Dendritic cell treated with granulocyte-macrophage colony-stimulating factor and Interleukin-4, amounts not matched to agents 40 ng/mL and 50 ng/mL, for 4 days (primary cell): ENCODE results near the gene AGBL1.
"Not testable (repeated sequence)": the region's sequence is repeated elsewhere in the genome, so short reads cannot be mapped to it uniquely, and the experiment has no call there.

Source experiments
- H3K27ac Mint-ChIP-seq: one replicate; pipeline ENCODE4 v1.8.0; 2022; ENCODE audit warnings: mild to moderate bottlenecking, mixed read lengths
- H3K27me3 Mint-ChIP-seq: one replicate; pipeline ENCODE4 v1.8.0; 2022; ENCODE audit warnings: mild to moderate bottlenecking, mixed read lengths
- H3K36me3 Mint-ChIP-seq: one replicate; pipeline ENCODE4 v1.8.0; 2022; ENCODE audit warnings: low read depth, mixed read lengths
- H3K4me1 Mint-ChIP-seq: one replicate; pipeline ENCODE4 v1.8.0; 2022; ENCODE audit warnings: low read depth, mixed read lengths
- H3K4me3 Mint-ChIP-seq: one replicate; pipeline ENCODE4 v1.8.0; 2022; ENCODE audit warnings: mild to moderate bottlenecking, moderate library complexity, mixed read lengths
- H3K9me3 Mint-ChIP-seq: one replicate; pipeline ENCODE4 v1.8.0; 2022; ENCODE audit warnings: mixed read lengths
- intact Hi-C: fragments of 100-400 bp; cut with micrococcal nuclease; formaldehyde crosslinking; loops from one replicate; pipeline ENCODE4 v1.15.0; 2022

The AGBL1 gene

GRCh38 chr15:86973284-86973844 lies 893.7 kb downstream of the AGBL1 start:
- Mint-ChIP-seq H3K27me3 (no peaks in the 10 kb centered on the region), H3K4me3 (no peak overlapping the region), H3K36me3 (no peaks in the 10 kb centered on the region), H3K9me3 (peaks cover 15% of the 10 kb centered on the region), H3K27ac (no peak overlapping the region), H3K4me1 (no peaks in the 10 kb centered on the region)
- intact Hi-C loops = no loop called here

- H3K4me3 Mint-ChIP-seq = no peak overlapping the region
- no peaks in the 10 kb centered on the region for H3K27me3 Mint-ChIP-seq
- no peak overlapping the region for H3K27ac Mint-ChIP-seq
- intact Hi-C loops = no loop called here
- no peaks in the 10 kb centered on the region for H3K36me3 Mint-ChIP-seq
- H3K9me3 Mint-ChIP-seq = peaks cover 23% of the 10 kb centered on the region
- no peaks in the 10 kb centered on the region for H3K4me1 Mint-ChIP-seq
Observed at GRCh38 chr15:86988033-86988432, 908.4 kb downstream of the AGBL1 start.

DNA sequence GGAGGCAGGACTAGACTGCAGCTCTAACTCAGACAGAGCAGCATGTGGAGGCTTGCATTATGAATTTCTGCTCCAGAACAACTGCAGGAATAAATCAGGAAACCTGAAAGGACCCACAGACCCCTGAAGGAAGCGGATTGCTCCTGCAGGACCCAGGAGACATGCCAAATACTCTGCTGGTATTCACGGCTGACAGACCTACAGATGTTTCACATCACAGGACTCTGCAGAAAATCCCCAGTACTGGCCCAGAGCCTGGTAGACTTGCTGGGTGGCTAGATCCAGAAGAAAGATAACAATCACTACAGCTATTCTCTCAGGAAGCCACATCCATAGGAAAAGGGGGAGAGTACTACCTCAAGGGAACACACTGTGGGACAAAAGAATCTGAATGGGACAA lies 942.1 kb downstream of the AGBL1 start:
- Mint-ChIP-seq H3K27ac (no peak overlapping the region), H3K4me3 (no peak overlapping the region)
- intact Hi-C loops = no loop called here

GRCh38 chr15:87031540-87032230 lies 952.0 kb downstream of the AGBL1 start:
- Mint-ChIP-seq H3K27ac (no peak overlapping the region), H3K36me3 (no peaks in the 10 kb centered on the region), H3K4me1 (no peaks in the 10 kb centered on the region), H3K4me3 (no peak overlapping the region), H3K27me3 (no peaks in the 10 kb centered on the region), H3K9me3 (no peaks in the 10 kb centered on the region)
- intact Hi-C loops = no loop called here

More for the DNA sequence above, 942.1 kb downstream of the AGBL1 start:
- Mint-ChIP-seq H3K36me3 (no peaks in the 10 kb centered on the region), H3K4me1 (no peaks in the 10 kb centered on the region), H3K9me3 (peaks cover 59% of the 10 kb centered on the region), H3K27me3 (no peaks in the 10 kb centered on the region)

DNA sequence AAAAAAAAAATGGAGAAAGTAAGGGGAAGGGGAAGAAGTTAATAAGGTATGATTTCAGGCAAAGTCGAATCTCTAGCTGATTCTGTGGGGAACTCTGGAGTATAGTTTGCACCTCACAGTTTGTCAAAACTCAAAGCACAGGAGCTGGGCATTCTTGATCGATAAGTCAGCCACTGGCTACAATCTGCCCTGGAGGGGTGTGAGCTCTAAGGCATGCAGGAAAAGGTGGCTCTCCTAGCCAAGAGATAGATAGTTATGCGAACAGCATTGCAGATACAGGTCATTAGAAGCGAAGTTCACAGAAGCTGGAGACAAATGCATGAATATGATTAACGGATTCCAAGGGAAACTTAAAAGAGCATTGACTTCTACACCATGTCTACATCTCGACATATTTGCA lies 952.6 kb downstream of the AGBL1 start:
- H3K4me1 Mint-ChIP-seq = no peaks in the 10 kb centered on the region
- H3K27me3 Mint-ChIP-seq = no peaks in the 10 kb centered on the region
- no peaks in the 10 kb centered on the region for H3K9me3 Mint-ChIP-seq
- intact Hi-C loops = no loop called here
- H3K4me3 Mint-ChIP-seq = no peak overlapping the region
- H3K36me3 Mint-ChIP-seq = no peaks in the 10 kb centered on the region
- no peak overlapping the region for H3K27ac Mint-ChIP-seq

- intact Hi-C loops = no loop called here
- H3K36me3 Mint-ChIP-seq = no peaks in the 10 kb centered on the region
- no peaks in the 10 kb centered on the region for H3K9me3 Mint-ChIP-seq
- H3K4me3 Mint-ChIP-seq = no peak overlapping the region
- H3K4me1 Mint-ChIP-seq = no peaks in the 10 kb centered on the region
- no peaks in the 10 kb centered on the region for H3K27me3 Mint-ChIP-seq
- H3K27ac Mint-ChIP-seq = no peak overlapping the region
Observed at GRCh38 chr15:87033056-87033455, 953.4 kb downstream of the AGBL1 start.

DNA sequence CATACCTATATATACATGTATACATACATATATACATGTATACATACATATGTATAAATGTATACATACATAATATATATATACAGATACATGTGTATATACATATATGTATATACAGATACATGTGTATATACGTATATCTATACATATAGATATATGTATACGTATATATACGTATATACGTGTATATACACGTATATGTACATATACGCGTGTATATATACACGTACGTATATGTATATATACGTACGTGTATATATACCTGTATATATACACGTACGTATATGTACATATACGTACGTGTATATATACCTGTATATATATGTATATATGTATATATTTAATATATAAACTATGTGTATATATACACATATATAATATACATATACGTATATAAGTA lies 955.2 kb downstream of the AGBL1 start:
- intact Hi-C loops = no loop called here
- Mint-ChIP-seq H3K36me3 (no peaks in the 10 kb centered on the region), H3K4me3 (no peak overlapping the region), H3K27me3 (no peaks in the 10 kb centered on the region), H3K4me1 (no peaks in the 10 kb centered on the region), H3K27ac (no peak overlapping the region), H3K9me3 (no peaks in the 10 kb centered on the region)

DNA sequence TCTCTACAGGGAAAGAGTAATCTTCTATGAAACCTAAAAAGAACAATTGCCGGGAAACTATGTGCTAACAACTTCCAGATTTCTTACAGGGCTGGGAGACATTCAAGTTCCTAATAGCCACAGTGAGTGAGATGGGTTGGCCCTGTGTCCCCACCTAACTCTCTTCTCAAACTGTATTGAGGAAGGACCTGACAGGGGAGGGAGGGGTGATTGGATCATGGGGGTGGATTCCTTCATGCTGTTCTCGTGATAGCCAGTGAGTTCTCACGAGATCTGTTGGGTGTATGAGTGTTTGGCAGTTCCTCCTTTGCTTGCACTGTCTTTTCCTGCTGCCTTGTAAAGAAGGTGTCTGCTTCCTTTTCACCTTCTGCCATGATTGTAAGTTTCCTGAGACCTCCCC lies 958.7 kb downstream of the AGBL1 start:
- no peaks in the 10 kb centered on the region for H3K36me3 Mint-ChIP-seq
- intact Hi-C loops = no loop called here
- H3K4me1 Mint-ChIP-seq = no peaks in the 10 kb centered on the region
- H3K9me3 Mint-ChIP-seq = no peaks in the 10 kb centered on the region
- H3K27ac Mint-ChIP-seq = no peak overlapping the region
- H3K4me3 Mint-ChIP-seq = no peak overlapping the region
- H3K27me3 Mint-ChIP-seq = no peaks in the 10 kb centered on the region

DNA sequence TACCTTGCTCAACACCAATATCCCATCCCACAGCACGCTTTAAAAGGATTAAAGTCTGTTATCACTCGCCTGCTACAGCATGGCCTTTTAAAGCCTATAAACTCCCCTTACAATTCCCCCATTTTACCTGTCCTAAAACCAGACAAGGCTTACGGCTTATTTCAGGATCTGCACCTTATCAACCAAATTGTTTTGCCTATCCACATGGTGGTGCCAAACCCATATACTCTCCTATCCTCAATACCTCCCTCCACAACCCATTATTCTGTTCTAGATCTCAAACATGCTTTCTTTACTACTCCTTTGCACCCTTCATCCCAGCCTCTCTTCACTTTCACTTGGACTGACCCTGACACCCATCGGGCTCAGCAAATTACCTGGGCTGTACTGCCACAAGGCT lies 962.9 kb downstream of the AGBL1 start:
- H3K4me1 Mint-ChIP-seq, H3K9me3 Mint-ChIP-seq, H3K27me3 Mint-ChIP-seq, H3K4me3 Mint-ChIP-seq, H3K36me3 Mint-ChIP-seq, H3K27ac Mint-ChIP-seq, intact Hi-C loops: not testable (repeated sequence)

GRCh38 chr15:87045746-87046145 lies 966.1 kb downstream of the AGBL1 start:
- intact Hi-C loops = no loop called here
- H3K9me3 Mint-ChIP-seq = no peaks in the 10 kb centered on the region
- no peaks in the 10 kb centered on the region for H3K36me3 Mint-ChIP-seq
- H3K4me3 Mint-ChIP-seq = no peak overlapping the region
- H3K4me1 Mint-ChIP-seq = no peaks in the 10 kb centered on the region
- H3K27ac Mint-ChIP-seq = no peak overlapping the region
- H3K27me3 Mint-ChIP-seq = no peaks in the 10 kb centered on the region

GRCh38 chr15:87047203-87047965 lies 967.7 kb downstream of the AGBL1 start:
- no peak overlapping the region for H3K4me3 Mint-ChIP-seq
- no peaks in the 10 kb centered on the region for H3K9me3 Mint-ChIP-seq
- no peaks in the 10 kb centered on the region for H3K27me3 Mint-ChIP-seq
- H3K4me1 Mint-ChIP-seq = no peaks in the 10 kb centered on the region
- no peaks in the 10 kb centered on the region for H3K36me3 Mint-ChIP-seq
- intact Hi-C loops = no loop called here
- H3K27ac Mint-ChIP-seq = no peak overlapping the region
